Activated CD4-positive, alpha-beta T cell treated with anti-CD3 and anti-CD28 coated beads, Interleukin-10, Interleukin-2, amounts not matched to agents 100 ng/mL and 50 ng/mL, durations not matched to agents 16 hours and 8 hours (primary cell): ENCODE data around the gene CEACAM19.
"Not testable (repeated sequence)": the region's sequence is repeated elsewhere in the genome, so short reads cannot be mapped to it uniquely, and the experiment has no call there.

Source experiments
- DNase-seq: peaks from one replicate; pipeline ENCODE4 v3.0.0-alpha.2; 2020

CEACAM19 gene

DNA sequence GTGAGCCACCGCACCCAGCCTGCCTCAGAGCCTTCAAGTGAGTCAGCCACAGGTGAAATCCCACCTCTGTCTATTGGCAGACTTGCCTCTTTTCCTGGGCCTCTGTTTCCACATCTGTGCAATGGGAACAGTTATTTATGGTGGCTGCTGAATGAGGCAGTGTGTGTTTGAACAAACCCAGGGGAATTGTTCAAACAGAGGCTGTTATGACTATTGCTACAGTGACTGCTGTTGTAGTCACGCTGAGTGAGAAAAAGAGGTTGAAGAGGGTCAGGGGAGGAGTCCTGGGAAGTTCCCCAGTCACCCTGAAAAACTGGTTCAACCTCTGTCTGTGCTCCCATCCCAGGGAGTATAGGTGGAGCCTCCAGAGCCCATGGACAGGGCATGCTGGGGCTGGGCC lies at the start of gene CEACAM19:
CEACAM19 (plus strand) TSS at position 83 of the 400 bp plus-strand sequence. CDS start 450 bp downstream, outside the sequence.
- DNase-seq, result no peak

DNA sequence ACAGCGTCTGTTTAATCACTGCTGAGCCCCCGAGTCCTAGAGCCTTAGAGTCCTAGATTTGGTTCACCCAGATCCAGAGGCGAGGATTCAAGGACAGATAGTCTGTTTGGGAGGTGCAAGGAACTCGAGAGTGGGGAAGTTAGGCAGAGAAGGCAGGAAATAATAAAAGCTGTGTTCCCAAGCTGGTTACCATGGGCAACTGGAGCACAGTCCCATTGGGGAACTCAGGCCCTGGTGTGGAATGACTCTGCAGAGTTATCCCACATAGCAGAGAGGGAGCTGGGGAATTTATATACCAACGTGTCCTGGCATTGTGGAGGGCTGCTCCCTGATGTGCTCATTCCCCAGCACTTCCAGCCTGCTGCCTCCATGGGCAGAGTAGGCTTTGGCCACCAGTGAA lies 48.2 kb upstream of the CEACAM19 start:
- DNase-seq, result no peak

GRCh38 chr19:44623626-44624025 lies 47.7 kb upstream of the CEACAM19 start:
- DNase-seq, result no peak

DNA sequence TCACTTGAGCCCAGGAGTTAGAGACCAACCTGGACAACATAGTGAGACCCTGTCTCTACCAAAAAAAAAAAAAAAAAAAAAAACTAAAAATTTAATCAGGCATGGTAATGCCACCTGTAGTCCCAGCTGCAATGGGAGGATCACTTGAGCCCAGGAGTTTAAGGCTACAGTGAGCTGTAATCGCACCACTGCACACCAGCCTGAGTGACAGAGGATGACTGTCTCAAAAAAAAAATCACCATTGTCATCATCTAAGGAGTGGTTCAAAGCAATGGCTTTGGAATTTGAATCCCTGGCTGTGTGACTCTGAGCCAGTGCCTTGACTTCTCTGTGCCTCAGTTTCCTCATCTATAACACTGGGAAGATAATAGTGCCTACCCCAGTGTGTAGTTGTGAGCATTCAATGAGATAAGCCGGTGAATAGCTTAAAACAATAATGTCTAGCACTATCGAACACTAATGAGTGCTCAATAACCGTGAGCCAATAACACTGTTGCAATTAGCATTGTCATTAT lies 46.4 kb upstream of the CEACAM19 start:
- DNase-seq, result no peak

DNA sequence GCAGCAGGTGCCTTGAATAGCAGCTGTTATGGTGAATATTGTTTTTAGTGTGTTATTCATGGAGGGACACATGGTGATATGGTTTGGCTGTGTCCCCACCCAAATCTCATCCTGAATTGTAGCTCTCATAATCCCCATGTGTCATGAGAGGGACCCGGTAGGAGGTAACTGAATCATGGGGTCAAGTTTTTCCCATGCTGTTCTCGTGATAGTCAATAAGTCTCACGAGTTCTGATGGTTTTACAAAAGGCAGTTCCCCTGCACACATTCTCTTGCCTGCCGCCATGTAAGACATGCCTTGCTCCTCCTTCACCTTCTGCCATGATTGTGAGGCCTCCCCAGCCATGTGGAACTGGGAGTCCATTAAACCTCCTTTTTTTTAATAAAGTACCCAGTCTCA lies 45.6 kb upstream of the CEACAM19 start:
- DNase-seq, result not testable (repeated sequence)

DNA sequence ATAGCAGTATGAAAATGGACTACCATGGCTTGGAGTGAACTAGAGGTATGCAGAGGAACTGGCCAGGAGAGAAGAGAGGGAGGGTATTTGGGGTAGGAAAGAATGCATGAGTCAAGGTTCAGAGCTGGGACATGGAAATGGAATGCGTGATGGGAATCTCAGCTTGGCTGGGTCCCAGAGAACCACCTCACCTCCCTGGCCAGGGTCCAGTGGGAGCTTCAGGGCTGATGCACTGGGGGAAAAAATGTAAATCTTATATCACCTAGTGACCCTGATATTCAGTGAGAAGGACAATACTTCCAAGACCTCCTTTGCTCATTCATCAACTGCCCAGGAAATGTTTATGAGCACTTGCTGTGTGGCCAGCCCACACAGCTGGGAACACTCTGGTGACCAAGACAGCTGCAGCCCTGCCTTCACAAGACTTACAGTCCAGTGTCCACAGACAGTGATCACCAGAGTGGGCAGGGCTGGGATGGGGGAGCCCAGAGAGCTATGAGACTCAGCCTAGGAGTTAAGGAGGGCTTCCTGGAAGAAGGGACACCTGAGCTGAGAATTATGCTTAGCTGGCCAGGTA lies 45.1 kb upstream of the CEACAM19 start:
- DNase-seq, result no peak

GRCh38 chr19:44627631-44628030 lies 43.7 kb upstream of the CEACAM19 start:
- DNase-seq, result no peak

GRCh38 chr19:44628793-44629192 lies 42.5 kb upstream of the CEACAM19 start:
- DNase-seq, result no peak

- DNase-seq, result not testable (repeated sequence)
Observed at GRCh38 chr19:44631611-44632010, 39.7 kb upstream of the CEACAM19 start.

GRCh38 chr19:44634058-44634457 lies 37.2 kb upstream of the CEACAM19 start:
- DNase-seq, result not testable (repeated sequence)

DNA sequence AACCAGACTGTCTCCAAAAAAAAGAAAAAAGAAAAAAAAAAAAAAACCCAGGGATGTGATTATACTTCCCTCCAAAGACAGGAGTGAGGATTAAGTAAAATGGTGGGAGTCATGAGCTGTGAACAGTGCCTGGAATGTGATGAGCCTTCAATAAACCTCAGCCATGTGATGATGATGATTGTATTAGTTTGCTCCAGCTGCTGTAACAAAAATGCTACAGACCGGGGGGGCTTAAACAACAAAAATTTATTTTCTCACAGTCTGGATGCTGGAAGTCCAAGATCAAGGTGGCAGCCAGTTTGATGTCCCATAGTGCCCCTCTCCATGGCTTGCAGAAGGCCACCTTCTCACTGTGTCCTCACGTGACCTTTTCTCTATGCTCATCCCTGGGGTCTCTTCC lies 36.5 kb upstream of the CEACAM19 start:
- DNase-seq, result no peak

DNA sequence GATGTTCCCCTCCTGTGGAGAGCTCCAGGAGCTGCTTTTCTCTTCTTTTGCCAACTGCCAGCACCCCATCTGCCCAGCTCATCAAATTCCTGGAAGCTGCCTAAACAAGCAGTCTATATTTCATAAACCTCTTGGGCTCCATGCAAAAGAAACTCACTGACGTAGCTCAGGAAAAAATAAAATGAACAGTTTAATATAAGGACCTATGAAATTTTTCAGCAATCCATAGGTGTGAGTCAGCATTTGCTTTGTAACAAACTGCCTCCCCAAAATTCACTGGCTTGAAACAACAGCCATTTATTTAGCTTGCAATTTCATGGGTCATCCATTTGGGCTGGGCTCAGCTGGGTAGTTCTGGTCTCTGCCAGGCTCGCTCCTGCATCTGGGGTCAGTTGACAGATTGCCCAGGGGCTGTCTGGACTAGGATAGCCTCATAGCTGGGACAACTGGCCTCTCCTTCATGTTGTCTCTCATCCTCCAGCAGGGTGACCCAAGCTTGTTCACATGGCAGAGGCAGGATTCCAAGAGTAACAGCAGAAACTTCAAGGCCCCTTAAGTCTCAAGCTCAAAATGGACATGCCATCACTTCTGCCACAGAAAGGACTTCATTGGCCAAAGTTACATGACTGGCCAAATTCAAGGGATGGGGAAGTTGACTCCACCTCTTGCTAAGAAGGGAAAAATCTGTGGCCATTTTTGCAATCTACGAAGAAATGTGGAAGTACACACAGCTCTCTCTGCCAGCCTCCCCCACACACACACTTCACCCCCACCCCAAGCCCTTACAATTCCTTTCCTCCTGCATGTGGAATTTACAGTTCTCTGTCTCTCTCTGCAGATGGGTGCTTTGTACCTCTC lies 35.5 kb upstream of the CEACAM19 start:
- no peak for DNase-seq

- DNase-seq, result no peak
Observed at GRCh38 chr19:44636439-44637389, 34.6 kb upstream of the CEACAM19 start.

DNA sequence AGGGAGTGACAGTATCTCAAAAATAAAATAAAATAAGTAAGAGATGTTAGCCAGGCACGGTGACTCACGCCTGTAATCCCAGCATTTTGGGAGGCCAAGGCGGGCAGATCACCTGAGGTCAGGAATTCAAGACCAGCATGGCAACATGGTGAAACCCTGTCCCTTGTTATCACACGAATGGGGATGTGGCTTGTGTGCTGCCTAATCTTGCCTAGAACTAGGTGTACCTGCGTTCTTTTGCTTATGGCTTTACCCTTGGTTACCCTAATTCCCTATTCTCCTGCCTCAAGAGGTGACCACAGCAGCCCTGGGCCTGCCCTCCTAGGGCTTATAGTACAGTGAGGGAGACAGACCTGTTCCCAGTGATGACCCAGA lies 33.9 kb upstream of the CEACAM19 start:
- DNase-seq, result no peak

GRCh38 chr19:44640518-44640917 lies 30.8 kb upstream of the CEACAM19 start:
- no peak for DNase-seq

DNA sequence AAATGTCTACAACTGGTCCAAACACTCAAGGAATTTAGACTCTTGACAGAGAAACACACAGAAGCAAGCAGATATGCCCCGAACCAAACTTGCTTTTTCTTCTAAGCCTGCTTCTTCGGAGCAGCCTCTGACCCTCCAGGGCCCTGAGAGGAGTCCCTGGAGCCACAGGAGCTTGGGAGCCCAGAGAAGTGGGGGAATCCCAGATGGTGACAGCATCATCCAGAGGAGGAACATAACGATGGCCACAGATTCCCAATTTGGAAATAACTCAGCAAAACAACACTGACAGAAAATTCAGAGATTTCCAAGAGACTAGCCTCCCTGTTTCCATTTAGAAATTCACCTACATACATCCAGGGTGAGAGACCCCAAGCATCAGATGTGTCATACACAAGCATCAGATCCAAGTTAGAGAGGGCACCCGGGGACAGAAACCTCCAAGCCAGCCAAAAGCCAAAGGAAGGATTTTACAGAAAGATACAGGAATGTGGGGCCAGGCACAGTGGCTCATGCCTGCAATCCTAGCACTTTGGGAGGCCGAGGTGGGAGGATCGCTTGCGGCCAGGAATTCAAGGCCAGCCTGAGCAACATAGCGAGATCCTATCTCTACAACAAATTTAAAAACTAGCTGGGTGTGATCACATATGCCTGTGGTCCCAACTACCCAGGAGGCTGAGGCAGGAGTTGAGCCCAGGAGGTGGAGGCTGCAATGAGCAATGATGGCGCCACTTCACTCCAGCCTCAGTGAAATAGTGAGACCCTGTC lies 29.6 kb upstream of the CEACAM19 start:
- DNase-seq, result no peak

- no peak for DNase-seq
Observed at GRCh38 chr19:44642377-44642776, 28.9 kb upstream of the CEACAM19 start.

DNA sequence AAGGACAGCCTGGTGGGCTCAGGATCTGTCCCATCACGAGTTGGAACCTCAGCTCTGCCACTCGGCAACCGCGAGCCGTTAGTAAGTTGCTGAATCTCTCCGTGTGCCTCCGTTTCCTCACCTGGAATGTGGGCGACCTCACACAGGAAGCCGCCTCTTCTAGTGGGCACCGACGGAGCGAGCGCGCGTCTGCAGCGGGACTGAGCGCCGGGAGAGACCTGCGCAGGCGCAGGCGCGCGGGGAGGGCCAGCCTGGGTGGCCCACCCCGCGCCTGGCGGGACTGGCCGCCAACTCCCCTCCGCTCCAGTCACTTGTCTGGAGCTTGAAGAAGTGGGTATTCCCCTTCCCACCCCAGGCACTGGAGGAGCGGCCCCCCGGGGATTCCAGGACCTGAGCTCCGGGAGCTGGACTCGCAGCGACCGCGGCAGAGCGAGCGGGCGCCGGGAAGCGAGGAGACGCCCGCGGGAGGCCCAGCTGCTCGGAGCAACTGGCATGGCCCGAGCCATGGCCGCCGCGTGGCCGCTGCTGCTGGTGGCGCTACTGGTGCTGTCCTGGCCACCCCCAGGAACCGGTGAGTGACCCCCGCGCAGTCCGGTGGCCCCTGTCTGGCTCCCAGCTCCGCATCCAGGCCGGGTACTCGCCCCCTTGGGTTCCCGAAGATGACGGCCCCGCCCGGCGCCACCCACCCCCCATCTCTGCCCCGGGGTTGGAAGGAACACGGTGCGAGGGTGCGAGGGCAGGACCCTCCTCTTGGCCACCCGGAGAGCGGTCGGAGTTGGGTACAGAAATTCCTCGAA lies 27.5 kb upstream of the CEACAM19 start, which contains the start of gene PVR:
PVR (plus strand) TSS at position 306 of the 797 bp plus-strand sequence; CDS start at position 493, 187 bp downstream.
- DNase-seq, result peak; percentile 59

GRCh38 chr19:44644402-44645016 lies 26.8 kb upstream of the CEACAM19 start:
- peak; percentile 13 for DNase-seq

DNA sequence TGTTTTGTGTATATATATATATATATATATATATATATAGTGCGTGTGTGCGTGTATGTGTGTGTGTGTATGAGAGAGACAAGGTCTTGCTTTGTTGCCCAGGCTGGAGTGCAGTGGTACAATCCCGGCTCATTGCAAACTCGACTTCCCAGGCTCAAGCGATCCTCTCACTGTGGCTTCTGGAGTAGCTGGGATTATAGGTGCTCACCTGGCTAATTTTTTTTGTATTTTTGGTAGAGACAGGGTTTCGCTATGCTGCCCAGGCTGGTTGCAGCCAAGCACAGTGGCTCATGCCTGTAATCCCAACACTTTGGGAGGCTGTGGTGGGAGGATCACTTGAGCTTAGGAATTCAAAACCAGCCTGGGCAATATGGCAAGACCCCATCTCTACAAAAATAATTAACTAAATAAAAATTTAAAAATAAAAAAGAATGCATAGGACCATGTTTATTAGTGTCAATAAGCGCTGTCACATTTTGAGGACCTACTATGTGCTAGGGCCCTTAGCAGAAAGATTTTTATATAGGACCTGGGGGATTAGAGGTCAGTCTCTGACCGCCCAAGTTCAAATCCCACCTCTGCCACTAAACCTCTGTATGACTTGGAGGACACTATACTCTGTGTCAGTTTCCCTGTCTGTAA lies 25.8 kb upstream of the CEACAM19 start:
- DNase-seq, result no peak
